ENCODE measurements around the gene PGA4.
"Not testable (repeated sequence)": the region's sequence is repeated elsewhere in the genome, so short reads cannot be mapped to it uniquely, and the experiment has no call there.

Gene PGA4

GRCh38 chr11:61194981-61195695 lies 27.0 kb upstream of the PGA4 start:
- no peak overlapping the region for H3K4me3 ChIP-seq (ENCODE audit: low read length)
- DNase-seq (ENCODE audit: low read depth), result no peak
- TF ChIP-seq, protein P1, sequence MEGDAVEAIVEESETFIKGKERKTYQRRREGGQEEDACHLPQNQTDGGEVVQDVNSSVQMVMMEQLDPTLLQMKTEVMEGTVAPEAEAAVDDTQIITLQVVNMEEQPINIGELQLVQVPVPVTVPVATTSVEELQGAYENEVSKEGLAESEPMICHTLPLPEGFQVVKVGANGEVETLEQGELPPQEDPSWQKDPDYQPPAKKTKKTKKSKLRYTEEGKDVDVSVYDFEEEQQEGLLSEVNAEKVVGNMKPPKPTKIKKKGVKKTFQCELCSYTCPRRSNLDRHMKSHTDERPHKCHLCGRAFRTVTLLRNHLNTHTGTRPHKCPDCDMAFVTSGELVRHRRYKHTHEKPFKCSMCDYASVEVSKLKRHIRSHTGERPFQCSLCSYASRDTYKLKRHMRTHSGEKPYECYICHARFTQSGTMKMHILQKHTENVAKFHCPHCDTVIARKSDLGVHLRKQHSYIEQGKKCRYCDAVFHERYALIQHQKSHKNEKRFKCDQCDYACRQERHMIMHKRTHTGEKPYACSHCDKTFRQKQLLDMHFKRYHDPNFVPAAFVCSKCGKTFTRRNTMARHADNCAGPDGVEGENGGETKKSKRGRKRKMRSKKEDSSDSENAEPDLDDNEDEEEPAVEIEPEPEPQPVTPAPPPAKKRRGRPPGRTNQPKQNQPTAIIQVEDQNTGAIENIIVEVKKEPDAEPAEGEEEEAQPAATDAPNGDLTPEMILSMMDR (conservative IDR thresholded peaks at IDR 0.05; ENCODE audit: low read depth, low read length), result no peak

- no peak for DNase-seq (ENCODE audit: low read depth)
- TF ChIP-seq, protein P1 (conservative IDR thresholded peaks at IDR 0.05; ENCODE audit: low read depth, low read length), result no peak
- H3K4me3 ChIP-seq (ENCODE audit: low read length), result no peak overlapping the region
Measured at GRCh38 chr11:61195719-61196118, 26.4 kb upstream of the PGA4 start.

DNA sequence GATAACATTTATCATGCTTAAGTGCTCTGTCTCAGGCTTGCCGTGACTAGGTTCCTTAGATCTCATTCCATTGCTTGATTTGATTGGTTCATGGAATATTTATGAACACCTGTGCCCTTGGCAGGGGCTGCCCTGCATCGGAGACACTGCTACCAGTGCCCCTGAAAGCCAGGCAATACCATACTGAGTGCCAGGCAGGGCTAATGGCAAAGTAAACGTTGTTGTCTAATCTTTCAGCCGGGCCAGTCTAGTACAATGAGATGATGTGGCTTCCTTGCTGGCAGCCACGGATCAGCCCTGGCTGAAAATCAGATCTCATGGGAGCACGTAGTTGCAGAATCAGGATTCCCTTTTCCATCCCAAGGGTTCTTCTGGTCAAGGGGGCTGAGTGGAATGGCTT lies 23.8 kb upstream of the PGA4 start:
- DNase-seq (ENCODE audit: low read depth), result no peak
- H3K4me3 ChIP-seq (ENCODE audit: low read length), result no peak overlapping the region
- TF ChIP-seq, protein P1 (conservative IDR thresholded peaks at IDR 0.05; ENCODE audit: low read depth, low read length), result no peak

- TF ChIP-seq, protein P1 (conservative IDR thresholded peaks at IDR 0.05; ENCODE audit: low read depth, low read length), result no peak
- no peak overlapping the region for H3K4me3 ChIP-seq (ENCODE audit: low read length)
- DNase-seq (ENCODE audit: low read depth), result no peak
Measured at GRCh38 chr11:61198948-61199523, 23.1 kb upstream of the PGA4 start.

- no peak overlapping the region for H3K4me3 ChIP-seq (ENCODE audit: low read length)
- TF ChIP-seq, protein P1 (conservative IDR thresholded peaks at IDR 0.05; ENCODE audit: low read depth, low read length), result no peak
- no peak for DNase-seq (ENCODE audit: low read depth)
Measured at GRCh38 chr11:61201476-61201875, 20.7 kb upstream of the PGA4 start.

- DNase-seq (ENCODE audit: low read depth); H3K4me3 ChIP-seq (ENCODE audit: low read length): not testable (repeated sequence)
Measured at GRCh38 chr11:61202950-61203746, 19.0 kb upstream of the PGA4 start, which contains the start of gene PGA3. PGA3 (plus strand) TSS chr11:61203515; CDS start chr11:61203565, 50 bp downstream.

DNA sequence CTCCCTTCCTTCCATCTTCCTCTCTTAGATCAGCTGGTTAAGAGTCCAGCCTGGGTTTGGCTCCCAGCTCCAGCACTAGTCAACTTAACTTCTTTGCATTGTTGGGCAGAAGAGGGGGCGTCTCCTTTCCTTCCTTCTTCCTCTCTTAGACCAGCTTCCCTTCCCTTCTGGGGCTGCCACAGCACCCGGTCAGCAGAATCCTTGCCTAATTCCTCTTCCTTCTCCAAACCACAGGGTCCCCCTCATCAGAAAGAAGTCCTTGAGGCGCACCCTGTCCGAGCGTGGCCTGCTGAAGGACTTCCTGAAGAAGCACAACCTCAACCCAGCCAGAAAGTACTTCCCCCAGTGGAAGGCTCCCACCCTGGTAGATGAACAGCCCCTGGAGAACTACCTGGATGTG lies 18.3 kb upstream of the PGA4 start:
- DNase-seq (ENCODE audit: low read depth); H3K4me3 ChIP-seq (ENCODE audit: low read length): not testable (repeated sequence)

GRCh38 chr11:61204502-61205059 lies 17.6 kb upstream of the PGA4 start:
- H3K4me3 ChIP-seq (ENCODE audit: low read length); DNase-seq (ENCODE audit: low read depth): not testable (repeated sequence)

GRCh38 chr11:61207636-61208310 lies 14.4 kb upstream of the PGA4 start:
- not testable (repeated sequence) for H3K4me3 ChIP-seq (ENCODE audit: low read length); DNase-seq (ENCODE audit: low read depth)

GRCh38 chr11:61210629-61211028 lies 11.5 kb upstream of the PGA4 start:
- H3K4me3 ChIP-seq (ENCODE audit: low read length); DNase-seq (ENCODE audit: low read depth): not testable (repeated sequence)

- not testable (repeated sequence) for H3K4me3 ChIP-seq (ENCODE audit: low read length); DNase-seq (ENCODE audit: low read depth)
Measured at GRCh38 chr11:61211327-61211952, 10.7 kb upstream of the PGA4 start.
